AG08396 (cell line): ENCODE data around the gene FGGY.
"Not testable (repeated sequence)": the region's sequence is repeated elsewhere in the genome, so short reads cannot be mapped to it uniquely, and the experiment has no call there.

Experiments used
- DNase-seq: peaks from one replicate; pipeline ENCODE4 v3.0.0; 2012; ENCODE audit warnings: low spot score, mixed read lengths

FGGY gene

GRCh38 chr1:59444520-59444919, 147.6 kb downstream of the FGGY start:
- DNase-seq = no peak

DNA sequence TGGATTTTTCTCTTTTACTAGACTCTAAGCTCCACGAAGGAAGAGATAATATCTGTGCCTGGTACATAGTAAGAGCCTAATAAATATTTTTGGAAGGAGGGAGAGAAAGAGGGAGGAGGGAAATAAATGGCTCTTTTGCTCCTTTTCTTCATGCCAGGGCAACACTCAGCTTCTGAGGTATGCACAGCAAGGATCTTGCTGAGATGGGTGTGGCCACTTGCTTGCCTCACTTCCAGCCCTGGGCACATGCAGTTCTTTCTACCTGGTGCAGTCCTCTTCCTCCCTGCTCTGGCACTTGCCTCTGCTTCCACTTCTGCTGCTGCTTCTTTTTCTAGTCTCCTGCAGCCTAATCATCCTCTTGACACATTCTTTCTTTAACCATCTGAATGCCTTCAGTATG, 148.1 kb downstream of the FGGY start:
- peak; percentile 43 for DNase-seq

GRCh38 chr1:59446257-59446901, 149.5 kb downstream of the FGGY start:
- DNase-seq = peak; percentile 45

DNA sequence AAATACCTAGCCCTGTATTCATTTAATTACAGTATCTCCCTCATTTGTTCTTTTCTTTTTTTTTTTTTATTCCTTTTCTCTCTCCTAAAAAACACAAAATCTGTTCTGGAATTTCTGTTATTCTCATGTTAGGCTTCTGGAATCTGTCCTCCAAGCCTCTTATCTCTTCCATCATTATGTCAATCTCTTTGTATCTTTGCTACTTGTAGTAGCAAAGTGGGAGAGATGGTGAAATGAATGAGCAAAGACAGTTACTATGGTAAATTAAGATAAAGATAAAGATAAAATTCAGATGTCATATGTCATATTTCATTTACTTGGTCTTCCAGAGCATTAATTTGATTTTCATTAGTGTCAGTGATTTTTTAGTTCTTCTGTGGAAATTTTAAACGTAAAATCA, 155.1 kb downstream of the FGGY start:
- DNase-seq = no peak

GRCh38 chr1:59452559-59452958, 155.7 kb downstream of the FGGY start:
- no peak for DNase-seq

- DNase-seq = no peak
Measured at GRCh38 chr1:59453297-59453968, 156.5 kb downstream of the FGGY start.

DNA sequence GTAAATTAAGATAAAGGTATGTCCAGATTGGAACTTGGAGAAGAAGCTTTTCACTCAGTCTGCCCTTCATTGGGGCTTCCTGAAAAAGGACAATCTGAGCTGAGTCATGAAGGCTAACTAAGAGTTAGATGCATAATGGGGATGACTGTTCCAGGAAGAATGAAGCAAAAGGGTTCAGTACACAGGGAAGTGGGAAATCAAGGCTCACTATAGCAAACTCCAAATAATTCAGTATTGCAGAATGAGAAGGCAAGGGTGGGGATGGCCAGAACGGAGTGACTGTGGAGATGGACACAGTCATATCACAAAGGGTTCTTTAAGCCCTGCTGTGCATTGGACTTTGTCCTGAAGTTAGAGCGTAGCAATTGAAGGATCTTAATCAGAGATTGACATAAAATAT, 158.3 kb downstream of the FGGY start:
- peak; percentile 61 for DNase-seq

- no peak for DNase-seq
Measured at GRCh38 chr1:59457786-59458185, 160.9 kb downstream of the FGGY start.

DNA sequence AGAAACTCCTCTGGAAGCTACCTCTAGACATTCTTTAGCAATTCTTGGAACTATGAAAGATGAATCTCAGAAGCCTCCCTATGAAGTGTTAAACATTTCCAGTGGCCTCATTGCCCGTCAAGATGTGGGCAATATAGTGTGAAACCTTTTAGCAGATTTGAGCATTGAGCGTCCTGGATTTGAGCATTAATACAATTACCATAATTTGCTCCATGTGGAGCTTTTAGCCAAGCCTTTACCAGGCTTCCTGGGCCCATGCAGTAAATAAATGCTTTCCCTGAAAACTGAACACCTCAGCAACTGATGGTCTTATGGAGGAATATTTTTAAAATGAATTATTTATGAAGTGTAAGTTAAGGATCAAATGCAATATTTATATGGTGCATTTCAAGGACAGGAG, 162.0 kb downstream of the FGGY start:
- no peak for DNase-seq

DNA sequence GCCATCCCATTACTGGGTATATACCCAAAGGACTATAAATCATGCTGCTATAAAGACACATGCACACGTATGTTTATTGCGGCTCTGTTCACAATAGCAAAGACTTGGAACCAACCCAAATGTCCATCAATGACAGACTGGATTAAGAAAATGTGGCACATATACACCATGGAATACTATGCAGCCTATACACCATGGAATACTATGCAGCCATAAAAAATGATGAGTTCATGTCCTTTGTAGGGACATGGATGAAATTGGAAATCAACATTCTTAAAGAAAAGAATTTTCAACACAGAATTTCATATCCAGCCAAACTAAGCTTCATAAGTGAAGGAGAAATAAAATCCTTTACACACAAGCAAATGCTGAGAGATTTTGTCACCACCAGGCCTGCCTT, 166.0 kb downstream of the FGGY start:
- not testable (repeated sequence) for DNase-seq

- DNase-seq = not testable (repeated sequence)
Measured at GRCh38 chr1:59465478-59465877, 168.6 kb downstream of the FGGY start.

GRCh38 chr1:59468828-59469428, 172.0 kb downstream of the FGGY start:
- DNase-seq = no peak

- not testable (repeated sequence) for DNase-seq
Measured at GRCh38 chr1:59471991-59472570, 175.2 kb downstream of the FGGY start.

GRCh38 chr1:59473831-59474230, 176.9 kb downstream of the FGGY start:
- DNase-seq = no peak

- DNase-seq = no peak
Measured at GRCh38 chr1:59474496-59474895, 177.6 kb downstream of the FGGY start.

- DNase-seq = no peak
Measured at GRCh38 chr1:59475737-59476136, 178.8 kb downstream of the FGGY start.

DNA sequence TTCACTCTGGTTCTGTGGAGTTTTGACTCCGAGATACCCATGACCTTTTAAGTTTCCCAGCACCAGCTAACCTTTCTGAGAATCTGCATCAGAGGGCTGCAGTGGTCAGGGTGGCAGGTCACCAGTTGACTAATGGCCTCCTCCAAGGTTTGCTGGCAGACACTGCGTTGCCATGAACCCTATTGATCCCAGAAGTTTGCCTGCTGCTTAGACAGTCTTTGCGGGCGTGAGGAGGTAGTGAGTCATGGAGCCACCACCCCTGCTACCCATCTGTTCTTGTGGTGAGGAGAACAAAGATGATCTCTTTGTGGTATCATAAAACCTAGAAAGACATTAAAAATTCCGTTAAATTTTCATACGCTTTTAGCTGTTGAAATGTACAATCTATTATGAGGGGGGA, 180.4 kb downstream of the FGGY start:
- no peak for DNase-seq

DNA sequence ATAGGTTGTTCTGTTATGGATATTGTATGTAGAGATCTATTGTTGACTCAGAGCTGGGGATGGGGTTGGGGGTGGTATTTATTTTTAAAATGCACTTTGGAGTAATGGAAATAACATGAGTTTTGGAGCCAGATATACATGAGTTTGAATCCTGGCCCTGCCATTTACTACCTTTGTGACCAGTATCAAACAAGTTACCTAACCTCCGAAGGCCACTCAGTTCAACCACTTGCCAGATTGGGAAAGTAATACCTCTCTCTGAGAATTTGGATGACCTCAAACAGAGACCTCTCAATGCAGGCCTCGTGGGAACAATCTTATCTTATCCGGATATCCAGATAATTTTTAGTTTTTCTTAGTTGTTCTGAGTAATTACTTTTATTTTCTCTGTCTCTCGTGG, 181.0 kb downstream of the FGGY start:
- no peak for DNase-seq

GRCh38 chr1:59478822-59479221, 181.9 kb downstream of the FGGY start:
- DNase-seq = no peak

GRCh38 chr1:59480188-59480888, 183.4 kb downstream of the FGGY start:
- no peak for DNase-seq

- no peak for DNase-seq
Measured at GRCh38 chr1:59481881-59482505, 185.1 kb downstream of the FGGY start.

DNA sequence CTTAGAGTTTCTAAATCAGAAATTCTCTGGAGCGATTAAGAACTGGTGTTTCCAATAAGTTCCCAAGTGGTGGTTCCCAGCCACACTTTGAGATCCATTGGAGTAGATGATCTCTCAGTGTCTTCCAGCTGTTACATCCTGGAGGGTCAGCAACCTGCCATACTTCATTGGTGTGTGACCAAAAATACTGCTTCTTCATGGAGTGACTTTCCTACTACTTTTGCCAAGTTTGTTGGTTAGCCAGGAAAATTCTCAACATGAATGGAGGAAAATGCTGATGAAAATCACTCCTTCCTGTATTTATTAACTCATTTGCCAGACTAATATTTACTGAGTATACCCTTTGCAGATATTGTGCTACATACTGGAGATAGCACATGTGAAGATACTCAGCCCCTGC, 186.1 kb downstream of the FGGY start:
- DNase-seq = no peak
